HG03060 (cell line): ENCODE measurements around the gene CHID1.

Source experiments
- ATAC-seq: cut with Tn5 transposase; IDR thresholded peaks from one replicate; pipeline ENCODE4 v1.9.1; 2021; ENCODE audit warnings: low read depth, moderate number of reproducible peaks; ENCODE audit not compliant: unreplicated experiment

Gene CHID1

DNA sequence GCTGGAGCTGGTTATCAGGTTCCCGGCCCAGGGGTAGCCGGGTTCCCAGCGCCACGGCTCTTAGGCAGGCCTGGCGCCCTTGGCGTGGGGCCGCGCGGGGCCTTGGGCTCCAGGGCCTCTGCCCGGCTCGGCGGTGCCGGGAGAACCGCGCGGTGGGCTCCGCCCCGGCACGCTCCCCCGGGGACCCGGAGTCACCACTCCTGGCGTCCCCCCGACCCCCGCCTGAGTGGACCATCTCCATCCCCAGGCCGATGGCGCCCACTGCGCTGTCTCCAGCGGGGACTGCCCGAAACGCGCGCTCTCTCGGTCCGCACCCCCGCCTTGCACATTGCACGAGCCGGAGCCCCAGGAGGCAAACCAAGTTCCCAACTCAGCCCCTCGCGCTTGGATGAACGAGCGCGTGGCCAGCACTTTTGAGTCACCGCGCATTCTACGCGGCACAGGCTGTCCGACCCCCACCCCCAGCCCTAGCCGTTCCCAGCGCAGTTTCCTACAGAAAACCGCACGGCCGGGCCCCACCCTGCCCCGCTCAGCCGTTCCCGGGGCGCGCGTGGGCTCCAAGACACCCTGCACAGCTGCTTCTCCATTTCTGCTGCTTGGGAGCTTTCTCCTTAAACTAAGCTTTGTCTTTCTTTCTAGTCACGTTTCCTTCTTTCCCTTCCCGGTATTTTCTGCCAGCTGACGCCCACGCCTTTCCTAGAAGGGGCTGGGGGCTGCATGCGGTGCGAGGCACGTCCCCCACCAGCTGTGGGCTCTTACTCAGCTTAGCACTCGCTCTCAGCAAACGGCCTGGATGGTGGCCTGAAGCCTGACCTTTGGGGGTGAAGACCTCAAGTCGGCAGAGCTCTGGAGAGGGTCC is 650 bp upstream of the CHID1 start:
- no peak for ATAC-seq

- ATAC-seq: no peak
Observed at GRCh38 chr11:910044-910588, 494 bp downstream of the CHID1 start.

GRCh38 chr11:909406-909805 is 1.2 kb downstream of the CHID1 start:
- ATAC-seq: no peak

DNA sequence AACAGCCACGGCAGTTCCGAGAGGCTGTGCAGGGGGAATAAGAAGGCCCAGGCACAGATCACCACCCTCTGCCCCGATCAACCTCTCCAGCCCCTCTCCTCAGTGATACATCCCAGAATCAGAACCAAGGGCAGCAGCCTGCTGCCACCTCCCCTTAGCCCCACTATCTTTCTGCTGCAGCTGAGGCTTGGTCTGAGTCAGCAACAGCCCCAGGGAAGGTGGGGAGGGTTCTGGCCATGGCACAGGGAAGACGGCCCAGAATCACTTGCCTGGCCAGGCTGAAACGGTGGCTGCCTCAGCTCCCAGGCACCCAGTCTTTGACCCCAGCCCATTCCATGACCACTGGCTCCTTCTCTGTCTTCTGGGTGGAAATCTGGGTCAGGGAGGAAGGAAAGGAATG is 2.3 kb downstream of the CHID1 start:
- ATAC-seq: no peak

DNA sequence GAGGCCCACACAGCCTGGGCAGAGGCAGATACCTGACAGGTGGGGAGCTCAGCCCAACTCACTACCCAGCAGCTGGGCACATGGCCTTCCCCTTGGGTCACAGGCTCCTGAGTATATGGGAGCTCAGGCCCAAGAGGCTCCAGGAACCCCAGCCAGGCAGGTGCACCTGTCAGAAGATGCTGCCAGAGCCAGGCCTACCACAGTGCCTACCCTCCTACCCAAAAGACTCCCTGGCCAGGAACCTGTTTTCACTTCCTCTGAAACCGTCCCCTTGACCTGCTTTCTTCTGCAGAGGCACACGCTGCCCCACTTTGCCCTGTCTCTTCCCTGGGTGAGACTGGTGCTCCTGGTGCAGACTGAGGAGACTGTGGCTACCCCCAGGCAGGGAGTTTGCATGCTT is 2.9 kb downstream of the CHID1 start:
- ATAC-seq: no peak

GRCh38 chr11:905952-906351 is 4.7 kb downstream of the CHID1 start:
- ATAC-seq: no peak

- ATAC-seq: no peak
Observed at GRCh38 chr11:904380-904779, 6.2 kb downstream of the CHID1 start.

GRCh38 chr11:901452-902061 is 9.1 kb downstream of the CHID1 start:
- no peak for ATAC-seq

GRCh38 chr11:900545-900944 is 10.1 kb downstream of the CHID1 start:
- ATAC-seq: no peak

DNA sequence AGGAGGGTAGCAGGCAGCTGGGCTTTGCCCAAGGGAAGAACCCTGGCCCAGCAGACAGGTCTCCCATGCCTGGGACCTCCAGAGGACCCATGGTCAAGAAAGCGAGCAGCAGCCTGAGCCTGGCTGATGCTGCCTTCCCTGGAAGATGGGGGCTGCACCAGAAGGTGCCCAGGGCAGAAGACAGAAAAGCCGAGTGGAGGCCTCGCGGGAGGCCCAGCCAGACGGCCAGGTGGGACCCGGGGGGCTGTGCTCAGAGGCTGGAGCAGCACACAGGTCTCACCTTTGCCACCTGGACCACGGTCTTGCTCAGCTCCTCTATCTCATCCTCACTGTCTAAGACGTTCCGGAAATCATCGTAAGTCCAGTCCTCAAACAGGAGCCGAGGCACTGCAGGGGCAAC is 10.9 kb downstream of the CHID1 start:
- no peak for ATAC-seq

DNA sequence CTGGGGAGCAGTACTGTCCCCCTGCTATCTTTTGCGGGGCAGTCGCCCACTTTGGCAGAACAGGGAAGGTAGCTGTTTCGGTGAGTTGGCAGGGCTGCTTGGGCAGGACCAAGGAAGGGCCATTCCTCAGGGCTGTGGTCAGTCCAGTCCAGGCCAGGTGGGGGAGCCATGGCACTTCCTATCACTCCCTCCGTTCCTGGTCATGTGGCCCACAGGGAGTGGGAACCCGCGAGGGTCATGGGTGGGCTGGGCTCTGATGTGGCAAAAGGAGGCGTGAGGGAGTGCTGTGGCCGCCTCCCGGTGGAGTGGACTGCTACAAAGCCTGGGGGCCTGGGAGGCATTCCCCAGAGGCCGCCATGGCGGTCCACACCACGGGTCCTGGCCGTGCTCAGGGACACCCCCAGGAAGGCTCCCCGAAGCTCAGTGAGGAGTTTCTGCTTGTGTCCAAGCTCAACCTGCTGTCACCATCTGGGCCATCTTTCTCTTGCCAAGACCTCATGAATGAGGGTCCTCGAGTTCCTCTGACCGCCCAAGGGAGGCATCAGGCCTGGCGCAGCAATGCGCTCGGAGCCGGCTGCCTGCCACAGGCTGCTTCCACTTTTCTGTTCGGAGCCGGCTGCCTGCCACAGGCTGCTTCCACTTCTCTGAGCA is 11.9 kb downstream of the CHID1 start:
- no peak for ATAC-seq

GRCh38 chr11:898143-898511 is 12.5 kb downstream of the CHID1 start:
- ATAC-seq: no peak

GRCh38 chr11:897253-898142 is 13.1 kb downstream of the CHID1 start:
- ATAC-seq: no peak

GRCh38 chr11:895331-896110 is 15.1 kb downstream of the CHID1 start:
- no peak for ATAC-seq

- ATAC-seq: no peak
Observed at GRCh38 chr11:894575-895201, 15.9 kb downstream of the CHID1 start.

- no peak for ATAC-seq
Observed at GRCh38 chr11:893008-893654, 17.5 kb downstream of the CHID1 start.

DNA sequence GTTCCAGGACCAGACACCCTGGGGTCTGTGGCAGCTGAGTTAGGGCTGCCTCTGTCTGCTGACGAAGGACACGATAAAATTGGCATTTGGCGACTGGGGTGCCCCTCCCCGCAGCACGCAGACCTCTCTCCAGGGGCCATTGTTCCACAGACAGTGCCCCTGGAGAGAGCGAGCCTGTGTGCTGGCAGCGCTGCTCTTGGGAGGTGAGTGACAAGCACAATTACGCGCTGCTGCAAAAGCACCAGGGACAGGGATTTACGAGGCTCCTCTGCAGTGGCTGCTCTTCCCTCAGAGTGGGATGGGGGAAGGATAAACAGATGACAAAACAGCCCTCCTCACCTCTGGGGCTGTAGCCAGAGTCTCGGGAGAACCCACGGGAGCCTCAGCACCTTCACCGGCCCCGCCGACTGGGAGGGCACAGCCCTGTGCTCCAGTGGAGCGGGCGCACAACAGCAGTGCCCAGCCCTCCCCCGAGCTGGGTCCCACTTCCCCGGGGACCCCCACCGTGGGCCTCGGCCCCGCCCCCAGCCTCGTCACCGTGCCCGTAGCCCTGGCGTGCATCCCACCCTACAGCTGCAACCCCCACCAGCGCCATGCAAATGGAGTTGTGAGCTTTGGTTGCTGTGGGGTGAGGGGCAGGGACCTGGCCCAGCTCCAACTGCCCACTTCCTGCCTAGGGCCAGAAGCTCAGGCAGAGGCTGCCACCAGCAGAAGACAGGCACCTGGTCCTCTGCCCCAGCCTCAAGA is 19.6 kb downstream of the CHID1 start:
- no peak for ATAC-seq
